ENCODE data around the gene ALS2.

DNA sequence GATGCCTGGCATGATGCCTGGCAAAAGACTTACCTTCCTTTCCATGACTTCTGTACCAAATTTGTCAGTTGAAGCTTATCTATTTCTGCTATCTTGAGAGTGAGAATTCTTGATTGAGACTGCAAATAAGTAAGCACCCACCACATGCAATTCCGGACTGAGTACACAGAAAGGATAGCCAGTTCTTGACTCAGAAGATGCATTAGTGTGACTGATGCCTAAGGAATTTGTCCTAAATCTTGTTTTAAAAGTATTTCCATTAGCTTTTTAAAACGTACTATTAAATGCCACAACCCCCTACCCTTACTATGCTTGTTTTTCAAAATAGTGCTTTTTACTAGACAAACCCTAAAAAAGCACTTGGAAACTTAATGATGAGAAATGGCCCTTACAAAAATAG, 82.8 kb downstream of the ALS2 start:
- TF ChIP-seq EZH2 (IDR thresholded peaks at IDR 0.05) (no peak), EZH2phosphoT487 (IDR thresholded peaks at IDR 0.05) (no peak)
- TF ChIP-seq, protein P1, sequence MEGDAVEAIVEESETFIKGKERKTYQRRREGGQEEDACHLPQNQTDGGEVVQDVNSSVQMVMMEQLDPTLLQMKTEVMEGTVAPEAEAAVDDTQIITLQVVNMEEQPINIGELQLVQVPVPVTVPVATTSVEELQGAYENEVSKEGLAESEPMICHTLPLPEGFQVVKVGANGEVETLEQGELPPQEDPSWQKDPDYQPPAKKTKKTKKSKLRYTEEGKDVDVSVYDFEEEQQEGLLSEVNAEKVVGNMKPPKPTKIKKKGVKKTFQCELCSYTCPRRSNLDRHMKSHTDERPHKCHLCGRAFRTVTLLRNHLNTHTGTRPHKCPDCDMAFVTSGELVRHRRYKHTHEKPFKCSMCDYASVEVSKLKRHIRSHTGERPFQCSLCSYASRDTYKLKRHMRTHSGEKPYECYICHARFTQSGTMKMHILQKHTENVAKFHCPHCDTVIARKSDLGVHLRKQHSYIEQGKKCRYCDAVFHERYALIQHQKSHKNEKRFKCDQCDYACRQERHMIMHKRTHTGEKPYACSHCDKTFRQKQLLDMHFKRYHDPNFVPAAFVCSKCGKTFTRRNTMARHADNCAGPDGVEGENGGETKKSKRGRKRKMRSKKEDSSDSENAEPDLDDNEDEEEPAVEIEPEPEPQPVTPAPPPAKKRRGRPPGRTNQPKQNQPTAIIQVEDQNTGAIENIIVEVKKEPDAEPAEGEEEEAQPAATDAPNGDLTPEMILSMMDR (IDR thresholded peaks at IDR 0.05): no peak

Data from neural progenitor cell (in vitro differentiated cells).